Tibial nerve (tissue), 4 donors: ENCODE data around the gene PPP1CB.

Experiments
- EP300 ChIP-seq, 2 donors: sonication (generic); formaldehyde crosslinking; IDR thresholded peaks; one replicate each; pipeline ENCODE4 v1.6.1; 2017; ENCODE audit warnings: antibody characterized with exemption in 2 of 2, mild to moderate bottlenecking in 1 of 2
- POLR2A ChIP-seq, 2 donors: fragments of 450-650 bp; IDR thresholded peaks; one replicate each; pipeline ENCODE4 v1.6.1; 2017; ENCODE audit warnings: antibody characterized with exemption in 2 of 2, mild to moderate bottlenecking in 2 of 2, moderate library complexity in 2 of 2
- TF ChIP-seq, protein P1 (sequence below), 5 experiments: fragments of 200-600 bp in 3 of 5; fragments of 450-650 bp in 2 of 5; sonication (generic) in 3 of 5; IDR thresholded peaks; one replicate each; pipeline ENCODE4 v1.5.1; 2016 to 2019; ENCODE audit warnings: antibody characterized with exemption in 5 of 5, mild to moderate bottlenecking in 3 of 5, moderate library complexity in 2 of 5

GRCh38 chr2:28725021-28725711 is 26.5 kb upstream of the PPP1CB start:
- TF ChIP-seq POLR2A (IDR thresholded peaks at IDR 0.05), result no peak
- TF ChIP-seq, protein P1, sequence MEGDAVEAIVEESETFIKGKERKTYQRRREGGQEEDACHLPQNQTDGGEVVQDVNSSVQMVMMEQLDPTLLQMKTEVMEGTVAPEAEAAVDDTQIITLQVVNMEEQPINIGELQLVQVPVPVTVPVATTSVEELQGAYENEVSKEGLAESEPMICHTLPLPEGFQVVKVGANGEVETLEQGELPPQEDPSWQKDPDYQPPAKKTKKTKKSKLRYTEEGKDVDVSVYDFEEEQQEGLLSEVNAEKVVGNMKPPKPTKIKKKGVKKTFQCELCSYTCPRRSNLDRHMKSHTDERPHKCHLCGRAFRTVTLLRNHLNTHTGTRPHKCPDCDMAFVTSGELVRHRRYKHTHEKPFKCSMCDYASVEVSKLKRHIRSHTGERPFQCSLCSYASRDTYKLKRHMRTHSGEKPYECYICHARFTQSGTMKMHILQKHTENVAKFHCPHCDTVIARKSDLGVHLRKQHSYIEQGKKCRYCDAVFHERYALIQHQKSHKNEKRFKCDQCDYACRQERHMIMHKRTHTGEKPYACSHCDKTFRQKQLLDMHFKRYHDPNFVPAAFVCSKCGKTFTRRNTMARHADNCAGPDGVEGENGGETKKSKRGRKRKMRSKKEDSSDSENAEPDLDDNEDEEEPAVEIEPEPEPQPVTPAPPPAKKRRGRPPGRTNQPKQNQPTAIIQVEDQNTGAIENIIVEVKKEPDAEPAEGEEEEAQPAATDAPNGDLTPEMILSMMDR (IDR thresholded peaks at IDR 0.05), result no peak
- TF ChIP-seq EP300 (IDR thresholded peaks at IDR 0.05), result no peak
